H9 (cell line): ENCODE measurements around the gene PYGL. TPM values are rescaled to one million over a fixed set of nuclear protein-coding genes. Genes with fewer than 3 reads are reported as not detected.
A peak's percentile ranks its signal among the peaks of the same experiment; 100 is the strongest.

Experiments used
- DNase-seq: peaks from one replicate; pipeline ENCODE4 v3.0.0-alpha.2; 2017
- H2AFZ ChIP-seq: one replicate; pipeline ENCODE4 v1.6.1; 2013; ENCODE audit warnings: mild to moderate bottlenecking, low read length, control low read depth, moderate library complexity
- H2AK5ac ChIP-seq: 2 replicates; pipeline ENCODE4 v1.6.1; 2013; ENCODE audit warnings: low read length, control low read depth, mixed read lengths; ENCODE audit not compliant: insufficient read length
- H2BK120ac ChIP-seq: one replicate; pipeline ENCODE4 v1.6.1; 2013; ENCODE audit warnings: low read depth, mild to moderate bottlenecking, low read length, control low read depth, inconsistent platforms; ENCODE audit not compliant: poor library complexity, severe bottlenecking
- H2BK12ac ChIP-seq: 2 replicates; pipeline ENCODE4 v1.6.1; 2013; ENCODE audit warnings: low read length, control low read depth, mixed read lengths, low read depth; ENCODE audit not compliant: insufficient read length
- H2BK15ac ChIP-seq: 2 replicates; pipeline ENCODE4 v1.6.1; 2013; ENCODE audit warnings: low read depth, low read length, control low read depth
- H2BK20ac ChIP-seq: one replicate; pipeline ENCODE4 v1.6.1; 2013; ENCODE audit warnings: low read depth, mild to moderate bottlenecking, low read length, control low read depth, inconsistent platforms; ENCODE audit not compliant: poor library complexity, severe bottlenecking
- H2BK5ac ChIP-seq: 2 replicates; pipeline ENCODE4 v1.6.1; 2013; ENCODE audit warnings: low read length, control low read depth, mixed read lengths; ENCODE audit not compliant: insufficient read length
- H3K14ac ChIP-seq: 2 replicates; pipeline ENCODE4 v1.6.1; 2013; ENCODE audit warnings: low read length, control low read depth; ENCODE audit not compliant: insufficient read depth
- H3K18ac ChIP-seq: 2 replicates; pipeline ENCODE4 v1.6.1; 2013; ENCODE audit warnings: low read depth, mild to moderate bottlenecking, mixed read lengths, low read length, control low read depth; ENCODE audit not compliant: insufficient read length
- H3K23ac ChIP-seq: 2 replicates; pipeline ENCODE4 v1.6.1; 2013; ENCODE audit warnings: low read length, control low read depth, mixed read lengths, low read depth; ENCODE audit not compliant: insufficient read length
- H3K23me2 ChIP-seq: 2 replicates; pipeline ENCODE4 v1.6.1; 2013; ENCODE audit warnings: low read depth, mild to moderate bottlenecking, mixed read lengths, low read length, control low read depth; ENCODE audit not compliant: insufficient read length, poor library complexity, severe bottlenecking
- H3K27ac ChIP-seq: 2 replicates; pipeline ENCODE4 v1.5.1; 2013; ENCODE audit warnings: low read length, control low read depth, mixed read lengths, low read depth; ENCODE audit not compliant: insufficient read length
- H3K27me3 ChIP-seq: 2 replicates; pipeline ENCODE4 v1.6.1; 2013; ENCODE audit warnings: low read length, control low read depth, inconsistent platforms; ENCODE audit not compliant: insufficient read depth
- H3K4ac ChIP-seq: 2 replicates; pipeline ENCODE4 v1.6.1; 2013; ENCODE audit warnings: low read depth, mild to moderate bottlenecking, control low read depth, inconsistent platforms, low read length, moderate library complexity
- H3K4me1 ChIP-seq: 2 replicates; pipeline ENCODE4 v1.6.1; 2013; ENCODE audit warnings: low read length, control low read depth, inconsistent platforms; ENCODE audit not compliant: insufficient read depth
- H3K4me2 ChIP-seq: 2 replicates; pipeline ENCODE4 v1.6.1; 2013; ENCODE audit warnings: low read length, control low read depth, mixed read lengths; ENCODE audit not compliant: insufficient read length, insufficient read depth
- H3K56ac ChIP-seq: 2 replicates; pipeline ENCODE4 v1.6.1; 2013; ENCODE audit warnings: low read depth, mild to moderate bottlenecking, mixed read lengths, low read length, control low read depth; ENCODE audit not compliant: insufficient read length
- H3K79me1 ChIP-seq: 2 replicates; pipeline ENCODE4 v1.6.1; 2013; ENCODE audit warnings: low read depth, mild to moderate bottlenecking, moderate library complexity, low read length, control low read depth, inconsistent platforms; ENCODE audit not compliant: insufficient read depth, poor library complexity, severe bottlenecking
- H3K79me2 ChIP-seq: 2 replicates; pipeline ENCODE4 v1.6.1; 2013; ENCODE audit warnings: low read length, control low read depth, inconsistent platforms; ENCODE audit not compliant: insufficient read depth
- H3K9ac ChIP-seq: 2 replicates; pipeline ENCODE4 v1.6.1; 2013; ENCODE audit warnings: low read length, control low read depth, mixed read lengths; ENCODE audit not compliant: insufficient read length; ENCODE audit errors: extremely low read depth
- H3K9me3 ChIP-seq: one replicate; pipeline ENCODE4 v1.6.1; 2013; ENCODE audit warnings: low read depth, low read length, inconsistent platforms; ENCODE audit not compliant: control insufficient read depth
- H3T11ph ChIP-seq: one replicate; pipeline ENCODE4 v1.6.1; 2013; ENCODE audit warnings: mild to moderate bottlenecking, low read length, control low read depth, inconsistent platforms
- H4K20me1 ChIP-seq: one replicate; pipeline ENCODE4 v1.6.1; 2013; ENCODE audit not compliant: control insufficient read depth, insufficient read length, insufficient read depth
- H4K5ac ChIP-seq: 2 replicates; pipeline ENCODE4 v1.6.1; 2013; ENCODE audit warnings: low read depth, mild to moderate bottlenecking, mixed read lengths, low read length, control low read depth; ENCODE audit not compliant: insufficient read length
- H4K8ac ChIP-seq: replicated peaks from 2 replicates; pipeline ENCODE4 v1.6.1; 2013; ENCODE audit warnings: low read length, control low read depth, mixed read lengths, low read depth; ENCODE audit not compliant: insufficient read length
- H4K91ac ChIP-seq: 2 replicates; pipeline ENCODE4 v1.6.1; 2013; ENCODE audit warnings: low read depth, mild to moderate bottlenecking, moderate library complexity, mixed read lengths, low read length, control low read depth; ENCODE audit not compliant: insufficient read length
- H3K27ac Mint-ChIP-seq, 3 experiments: 2 replicates in 2 of 3; 3 replicates in 1 of 3; pipeline ENCODE4 v1.8.0; 2020 to 2021; ENCODE audit warnings: mixed read lengths in 3 of 3, mild to moderate bottlenecking in 1 of 3, moderate library complexity in 1 of 3
- H3K27me3 Mint-ChIP-seq: 2 replicates; pipeline ENCODE4 v1.8.0; 2021; ENCODE audit warnings: low read depth, mild to moderate bottlenecking, moderate library complexity, mixed read lengths
- H3K36me3 Mint-ChIP-seq, 3 experiments: 2 replicates in 2 of 3; 3 replicates in 1 of 3; pipeline ENCODE4 v1.8.0; 2020 to 2021; ENCODE audit warnings: low read depth in 3 of 3, mixed read lengths in 3 of 3; ENCODE audit not compliant: insufficient read depth in 1 of 3
- H3K4me1 Mint-ChIP-seq, 2 experiments: 2 replicates each; pipeline ENCODE4 v1.8.0; 2020; ENCODE audit warnings: mixed read lengths in 2 of 2
- H3K4me3 Mint-ChIP-seq, 2 experiments: 2 replicates in 1 of 2; 3 replicates in 1 of 2; pipeline ENCODE4 v1.8.0; 2020 to 2021; ENCODE audit warnings: mild to moderate bottlenecking in 2 of 2, mixed read lengths in 2 of 2, moderate library complexity in 1 of 2
- H3K9me3 Mint-ChIP-seq, 2 experiments: 2 replicates in 1 of 2; 3 replicates in 1 of 2; pipeline ENCODE4 v1.8.0; 2020; ENCODE audit warnings: mild to moderate bottlenecking in 2 of 2, mixed read lengths in 2 of 2, moderate library complexity in 1 of 2
- CTCF ChIP-seq: fragments of 200-600 bp; sonication (generic); conservative IDR thresholded peaks from 3 replicates; pipeline ENCODE4 v1.8.0; 2021; ENCODE audit warnings: antibody characterized with exemption, mild to moderate bottlenecking
- WGBS: extraction: QIAGEN DNeasy Blood & Tissue Kit; methylation state at CpG from one replicate; pipeline ENCODE4 v1.1.7; 2013; ENCODE audit warnings: missing lambda C conversion rate, low lambda C conversion rate, mixed read lengths; ENCODE audit not compliant: insufficient read length; ENCODE audit errors: extremely low coverage; 5-methylcytosine and 5-hydroxymethylcytosine counted together
- total RNA-seq: library from RNA; stranded (reverse); gene quantifications from 2 replicates; pipeline ENCODE4 v1.2.1, GENCODE V29; 2021

Gene PYGL
- total RNA-seq, 1 experiment from 2014 or later, result 53.8 TPM

GRCh38 chr14:50922803-50923202, 21.5 kb downstream of the PYGL start:
- no peak overlapping the region for H3K4ac ChIP-seq
- no peak for DNase-seq
- H3K27me3 ChIP-seq, result no peaks in the 10 kb centered on the region
- H2AK5ac ChIP-seq, result no peak overlapping the region
- H3K14ac ChIP-seq, result no peak overlapping the region
- no peaks in the 10 kb centered on the region for H3K4me1 ChIP-seq
- no peak overlapping the region for H3K27ac ChIP-seq
- Mint-ChIP-seq H3K9me3 (no peaks in the 10 kb centered on the region), H3K36me3 (peaks cover 4 to 29% (median 6%) of the 10 kb centered on the region in 3 experiments; a peak in 4 of 7 replicates), H3K27ac (peak overlapping the region in 1 of 3 experiments; percentile 42; a peak in 1 of 7 replicates), H3K27me3 (no peaks in the 10 kb centered on the region), H3K4me1 (peaks cover 15 to 17% of the 10 kb centered on the region in 2 experiments), H3K4me3 (no peak overlapping the region)
- H4K8ac ChIP-seq, result no peak overlapping the region
- H2BK120ac ChIP-seq, result no peak overlapping the region
- H4K91ac ChIP-seq, result no peak overlapping the region
- H3K79me1 ChIP-seq, result no peaks in the 10 kb centered on the region
- H3T11ph ChIP-seq, result no peak overlapping the region
- no peaks in the 10 kb centered on the region for H3K79me2 ChIP-seq
- no peak overlapping the region for H2BK15ac ChIP-seq
- no peaks in the 10 kb centered on the region for H4K20me1 ChIP-seq
- no peak for TF ChIP-seq CTCF
- H4K5ac ChIP-seq, result no peak overlapping the region
- H3K18ac ChIP-seq, result no peak overlapping the region
- no peak overlapping the region for H2BK5ac ChIP-seq
- no peak overlapping the region for H3K56ac ChIP-seq
- no peak overlapping the region for H3K9ac ChIP-seq
- H3K23ac ChIP-seq, result no peak overlapping the region
- no peak overlapping the region for H2BK12ac ChIP-seq
- no CpG with 5 or more reads among the region's 2 CpGs for WGBS
- no peaks in the 10 kb centered on the region for H3K9me3 ChIP-seq
- H3K23me2 ChIP-seq, result no peaks in the 10 kb centered on the region
- no peak overlapping the region for H2AFZ ChIP-seq
- no peak overlapping the region for H2BK20ac ChIP-seq
- H3K4me2 ChIP-seq, result no peak overlapping the region
